Tibial nerve (tissue), 4 donors: ENCODE results near the gene P2RX7.

Source experiments
- CTCF ChIP-seq, 5 experiments: fragments of 200-600 bp in 3 of 5; fragments of 450-650 bp in 2 of 5; sonication (generic) in 3 of 5; IDR thresholded peaks; one replicate each; pipeline ENCODE4 v1.5.1; 2016 to 2019; ENCODE audit warnings: antibody characterized with exemption in 5 of 5, mild to moderate bottlenecking in 3 of 5, moderate library complexity in 2 of 5
- EP300 ChIP-seq, 2 donors: sonication (generic); formaldehyde crosslinking; IDR thresholded peaks; one replicate each; pipeline ENCODE4 v1.6.1; 2017; ENCODE audit warnings: antibody characterized with exemption in 2 of 2, mild to moderate bottlenecking in 1 of 2
- POLR2A ChIP-seq, 2 donors: fragments of 450-650 bp; IDR thresholded peaks; one replicate each; pipeline ENCODE4 v1.6.1; 2017; ENCODE audit warnings: antibody characterized with exemption in 2 of 2, mild to moderate bottlenecking in 2 of 2, moderate library complexity in 2 of 2

GRCh38 chr12:121139286-121139685 is 6.6 kb downstream of the P2RX7 start:
- TF ChIP-seq CTCF (IDR thresholded peaks at IDR 0.05) (no peak), EP300 (IDR thresholded peaks at IDR 0.05) (no peak), POLR2A (IDR thresholded peaks at IDR 0.05) (no peak)
